Osteocyte (in vitro differentiated cells): ENCODE data around the gene RIBC2. TPM values are rescaled to one million over a fixed set of nuclear protein-coding genes. Genes with fewer than 3 reads are reported as not detected.
"Not testable (repeated sequence)": the region's sequence is repeated elsewhere in the genome, so short reads cannot be mapped to it uniquely, and the experiment has no call there.

Experiments used
- DNase-seq: peaks from one replicate; pipeline ENCODE4 v3.0.0; 2021; ENCODE audit warnings: mixed read lengths; ENCODE audit not compliant: unreplicated experiment; ENCODE audit errors: extremely low spot score
- H3K27ac Mint-ChIP-seq: one replicate; pipeline ENCODE4 v1.8.0; 2021; ENCODE audit warnings: mild to moderate bottlenecking, mixed read lengths; ENCODE audit not compliant: unreplicated experiment
- H3K27me3 Mint-ChIP-seq: one replicate; pipeline ENCODE4 v1.8.0; 2021; ENCODE audit warnings: mixed read lengths; ENCODE audit not compliant: unreplicated experiment
- H3K36me3 Mint-ChIP-seq: one replicate; pipeline ENCODE4 v1.8.0; 2021; ENCODE audit warnings: mixed read lengths; ENCODE audit not compliant: unreplicated experiment
- H3K4me1 Mint-ChIP-seq: one replicate; pipeline ENCODE4 v1.8.0; 2021; ENCODE audit warnings: mixed read lengths; ENCODE audit not compliant: unreplicated experiment
- H3K4me3 Mint-ChIP-seq: one replicate; pipeline ENCODE4 v1.8.0; 2021; ENCODE audit warnings: mild to moderate bottlenecking, moderate library complexity, mixed read lengths; ENCODE audit not compliant: unreplicated experiment
- H3K9me3 Mint-ChIP-seq: one replicate; pipeline ENCODE4 v1.8.0; 2021; ENCODE audit warnings: mixed read lengths; ENCODE audit not compliant: unreplicated experiment
- CTCF ChIP-seq: fragments of 200-600 bp; sonication (generic); IDR thresholded peaks from 2 replicates; pipeline ENCODE4 v1.5.0; 2021; ENCODE audit warnings: antibody characterized with exemption, mild to moderate bottlenecking, moderate library complexity
- total RNA-seq: library from RNA; stranded (reverse); gene quantifications from 2 replicates; pipeline ENCODE4 v1.2.1, GENCODE V29; 2021

RIBC2 gene
- total RNA-seq, 1 donor from 2014 or later, result 0.56 TPM

GRCh38 chr22:45458532-45458931 lies 45.0 kb downstream of the RIBC2 start:
- H3K9me3 Mint-ChIP-seq, result no peaks in the 10 kb centered on the region
- no peaks in the 10 kb centered on the region for H3K27me3 Mint-ChIP-seq
- no peak for DNase-seq
- H3K36me3 Mint-ChIP-seq, result no peaks in the 10 kb centered on the region
- H3K27ac Mint-ChIP-seq, result no peak overlapping the region
- H3K4me1 Mint-ChIP-seq, result peaks cover 34% of the 10 kb centered on the region
- H3K4me3 Mint-ChIP-seq, result no peak overlapping the region
- no peak for TF ChIP-seq CTCF

GRCh38 chr22:45459235-45459634 lies 45.7 kb downstream of the RIBC2 start:
- Mint-ChIP-seq H3K9me3 (no peaks in the 10 kb centered on the region), H3K4me3 (no peak overlapping the region), H3K36me3 (no peaks in the 10 kb centered on the region), H3K4me1 (peaks cover 28% of the 10 kb centered on the region), H3K27me3 (no peaks in the 10 kb centered on the region), H3K27ac (no peak overlapping the region)
- no peak for DNase-seq
- TF ChIP-seq CTCF, result no peak

GRCh38 chr22:45460288-45461109 lies 47.0 kb downstream of the RIBC2 start:
- Mint-ChIP-seq H3K36me3 (no peaks in the 10 kb centered on the region), H3K27ac (no peak overlapping the region)

GRCh38 chr22:45462034-45462655 lies 48.7 kb downstream of the RIBC2 start:
- Mint-ChIP-seq H3K4me3 (no peak overlapping the region), H3K9me3 (peaks cover 5% of the 10 kb centered on the region), H3K27me3 (no peaks in the 10 kb centered on the region), H3K4me1 (peaks cover 14% of the 10 kb centered on the region), H3K27ac (no peak overlapping the region), H3K36me3 (no peaks in the 10 kb centered on the region)
- peak; percentile 25 for TF ChIP-seq CTCF
- no peak for DNase-seq

More at GRCh38 chr22:45460288-45461109, 47.0 kb downstream of the RIBC2 start:
- no peak for TF ChIP-seq CTCF
- no peak overlapping the region for H3K4me3 Mint-ChIP-seq
- H3K27me3 Mint-ChIP-seq, result no peaks in the 10 kb centered on the region
- H3K9me3 Mint-ChIP-seq, result no peaks in the 10 kb centered on the region
- H3K4me1 Mint-ChIP-seq, result peaks cover 16% of the 10 kb centered on the region
- DNase-seq, result no peak

GRCh38 chr22:45463691-45464090 lies 50.2 kb downstream of the RIBC2 start:
- not testable (repeated sequence) for H3K9me3 Mint-ChIP-seq, H3K27me3 Mint-ChIP-seq, H3K36me3 Mint-ChIP-seq, DNase-seq, H3K27ac Mint-ChIP-seq, H3K4me3 Mint-ChIP-seq
- H3K4me1 Mint-ChIP-seq, result peaks cover 20% of the 10 kb centered on the region
